Caco-2 (cell line): Measurements from ENCODE around the gene ASB16. TPM values are rescaled to one million over a fixed set of nuclear protein-coding genes. Genes with fewer than 3 reads are reported as not detected.
A peak's percentile ranks its signal among the peaks of the same experiment; 100 is the strongest.

Experiments
- BruUV-seq: library from RNA; stranded (reverse); fragments of 400-500 nt; replicated peaks from 2 replicates; lab custom pipeline; 2021; lab: Mats Ljungman, UMichigan
- CTCF ChIA-PET: fragments of 300-600 bp; sonication (Branson Sonifier 250); formaldehyde crosslinking; loops from one replicate; lab custom pipeline; 2022; ENCODE audit warnings: antibody characterized with exemption; lab: Charles Lee
- POLR2A ChIA-PET: fragments of 300-600 bp; sonication (Branson Sonifier 250); formaldehyde crosslinking; loops from one replicate; lab custom pipeline; 2022; ENCODE audit warnings: antibody characterized with exemption; lab: Charles Lee
- DNase-seq, 2 experiments: peaks; one replicate each; pipeline versions ENCODE4 v3.0.0 to v3.0.0-alpha.2; 2020 to 2022
- H3K27me3 ChIP-seq: replicated peaks from 2 replicates; pipeline ENCODE4 v1.6.0; 2011; ENCODE audit warnings: low read length; ENCODE audit not compliant: control insufficient read depth, insufficient read depth
- H3K36me3 ChIP-seq: 2 replicates; pipeline ENCODE4 v1.5.1; 2011; ENCODE audit warnings: low read length; ENCODE audit not compliant: control insufficient read depth, insufficient read depth
- H3K4me1 ChIP-seq: fragments of 250-450 bp; sonication (Bioruptor Pico); 2 replicates; pipeline ENCODE4 v1.5.1; 2020; ENCODE audit warnings: mild to moderate bottlenecking
- H3K4me3 ChIP-seq: 2 replicates; pipeline ENCODE4 v1.5.1; 2011; ENCODE audit warnings: low read depth, mild to moderate bottlenecking, control low read depth, low read length
- H3K9me3 ChIP-seq: fragments of 250-450 bp; sonication (Bioruptor Pico); 2 replicates; pipeline ENCODE4 v1.5.1; 2020; ENCODE audit warnings: mild to moderate bottlenecking, moderate library complexity
- H3K27ac Mint-ChIP-seq: one replicate; pipeline ENCODE4 v1.8.0; 2022; ENCODE audit warnings: mixed read lengths; ENCODE audit not compliant: unreplicated experiment
- H3K27me3 Mint-ChIP-seq: one replicate; pipeline ENCODE4 v1.8.0; 2022; ENCODE audit warnings: mixed read lengths; ENCODE audit not compliant: insufficient read depth, unreplicated experiment
- H3K36me3 Mint-ChIP-seq: one replicate; pipeline ENCODE4 v1.8.0; 2022; ENCODE audit warnings: mild to moderate bottlenecking, mixed read lengths; ENCODE audit not compliant: insufficient read depth, unreplicated experiment
- H3K4me1 Mint-ChIP-seq: one replicate; pipeline ENCODE4 v1.8.0; 2022; ENCODE audit warnings: low read depth, mixed read lengths; ENCODE audit not compliant: unreplicated experiment
- H3K4me3 Mint-ChIP-seq: one replicate; pipeline ENCODE4 v1.8.0; 2022; ENCODE audit warnings: mild to moderate bottlenecking, moderate library complexity, mixed read lengths; ENCODE audit not compliant: unreplicated experiment
- H3K9me3 Mint-ChIP-seq: one replicate; pipeline ENCODE4 v1.8.0; 2022; ENCODE audit warnings: mixed read lengths; ENCODE audit not compliant: unreplicated experiment
- intact Hi-C: fragments of 100-400 bp; cut with micrococcal nuclease; formaldehyde crosslinking; loops from one replicate; pipeline ENCODE4 v1.10.0; 2022; ENCODE audit not compliant: unreplicated experiment
- total RNA-seq: library from RNA; stranded (reverse); gene quantifications from 2 replicates; pipeline ENCODE4 v1.2.3, GENCODE V29; 2022
- TF ChIP-seq, protein P1 (sequence below), 2 experiments: fragments of 200-600 bp in 1 of 2; IDR thresholded peaks; 1 replicate in 1 of 2; 2 replicates in 1 of 2; pipeline versions ENCODE4 v1.5.1 to v1.8.0; 2011 to 2022; ENCODE audit warnings: antibody characterized with exemption in 1 of 2, control low read depth in 1 of 2, inconsistent platforms in 1 of 2, low read depth in 1 of 2, low read length in 1 of 2, mild to moderate bottlenecking in 1 of 2, moderate library complexity in 1 of 2; ENCODE audit not compliant: insufficient read depth in 1 of 2, severe bottlenecking in 1 of 2, unreplicated experiment in 1 of 2

The ASB16 gene
- total RNA-seq, 1 experiment from 2014 or later = not detected

DNA sequence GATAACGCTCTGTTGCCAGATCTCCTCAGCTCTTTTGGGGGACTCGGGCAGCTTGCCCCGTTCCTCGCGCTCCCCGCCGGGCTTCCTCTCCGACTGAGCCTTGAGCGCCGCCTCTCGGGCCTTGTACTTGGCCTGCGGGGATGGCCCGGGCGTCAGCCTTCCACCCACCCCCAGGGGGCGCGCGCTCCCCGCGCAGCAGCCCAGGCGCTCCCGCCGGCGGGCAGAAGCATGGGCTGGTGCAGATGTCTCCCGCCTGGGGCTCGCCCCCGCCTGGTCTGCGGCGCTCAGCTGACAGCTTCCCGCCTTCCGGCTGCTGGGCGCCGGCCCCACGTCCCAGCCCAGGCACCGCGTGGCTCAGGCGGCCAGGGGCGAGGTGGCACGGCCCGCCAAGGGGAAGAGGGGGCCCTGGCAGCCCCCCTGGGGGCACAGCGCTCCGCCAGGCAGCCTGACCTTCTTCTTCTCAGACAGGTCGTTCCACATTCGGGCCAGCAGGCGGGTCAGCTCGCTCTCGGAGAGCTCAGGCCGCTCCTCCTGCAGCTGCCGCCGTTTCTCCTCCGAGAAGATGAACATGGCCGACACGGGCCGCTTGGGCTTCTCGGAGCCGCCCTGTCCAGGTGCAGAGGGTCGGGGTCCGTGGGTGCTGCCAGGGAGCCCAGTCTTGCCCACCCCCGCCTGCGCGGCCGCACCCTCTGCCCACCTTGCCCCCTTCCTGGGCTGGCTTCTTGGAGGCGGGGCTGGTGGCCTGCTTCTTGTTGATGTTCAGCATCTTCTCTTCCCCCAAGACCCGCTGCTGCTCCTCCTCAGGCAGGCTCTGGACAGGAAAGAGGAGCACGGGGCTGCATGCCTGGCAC is 40.1 kb downstream of the ASB16 start:
- Mint-ChIP-seq H3K36me3 (peaks cover 73% of the 10 kb centered on the region), H3K9me3 (no peaks in the 10 kb centered on the region), H3K27me3 (no peaks in the 10 kb centered on the region), H3K27ac (no peak overlapping the region), H3K4me3 (no peak overlapping the region), H3K4me1 (no peaks in the 10 kb centered on the region)
- TF ChIP-seq, protein P1, sequence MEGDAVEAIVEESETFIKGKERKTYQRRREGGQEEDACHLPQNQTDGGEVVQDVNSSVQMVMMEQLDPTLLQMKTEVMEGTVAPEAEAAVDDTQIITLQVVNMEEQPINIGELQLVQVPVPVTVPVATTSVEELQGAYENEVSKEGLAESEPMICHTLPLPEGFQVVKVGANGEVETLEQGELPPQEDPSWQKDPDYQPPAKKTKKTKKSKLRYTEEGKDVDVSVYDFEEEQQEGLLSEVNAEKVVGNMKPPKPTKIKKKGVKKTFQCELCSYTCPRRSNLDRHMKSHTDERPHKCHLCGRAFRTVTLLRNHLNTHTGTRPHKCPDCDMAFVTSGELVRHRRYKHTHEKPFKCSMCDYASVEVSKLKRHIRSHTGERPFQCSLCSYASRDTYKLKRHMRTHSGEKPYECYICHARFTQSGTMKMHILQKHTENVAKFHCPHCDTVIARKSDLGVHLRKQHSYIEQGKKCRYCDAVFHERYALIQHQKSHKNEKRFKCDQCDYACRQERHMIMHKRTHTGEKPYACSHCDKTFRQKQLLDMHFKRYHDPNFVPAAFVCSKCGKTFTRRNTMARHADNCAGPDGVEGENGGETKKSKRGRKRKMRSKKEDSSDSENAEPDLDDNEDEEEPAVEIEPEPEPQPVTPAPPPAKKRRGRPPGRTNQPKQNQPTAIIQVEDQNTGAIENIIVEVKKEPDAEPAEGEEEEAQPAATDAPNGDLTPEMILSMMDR (IDR thresholded peaks at IDR 0.05; ENCODE audit: insufficient read depth in 1 of 2, low read depth in 1 of 2, low read length in 1 of 2, severe bottlenecking in 1 of 2, unreplicated experiment in 1 of 2) = peak; percentile 18 to 67
- Histone ChIP-seq H3K9me3 (no peaks in the 10 kb centered on the region), H3K4me1 (no peaks in the 10 kb centered on the region), H3K27me3 (no peaks in the 10 kb centered on the region), H3K4me3 (no peak overlapping the region), H3K36me3 (peaks cover 9% of the 10 kb centered on the region)
- ChIA-PET POLR2A (interaction anchor here (0.6 kb wide), 1 partner anchor 8 kb away, joined by 9 read pairs; no protein-coding TSS in a partner anchor), CTCF (interaction anchor here (1.2 kb wide), 2 partner anchors 9 to 11 kb away, joined by 3 to 7 read pairs; no protein-coding TSS in a partner anchor)
- no TSS peak for BruUV-seq
- intact Hi-C loops = no loop called here
- peak in 1 of 2 experiments; percentile 62 for DNase-seq

DNA sequence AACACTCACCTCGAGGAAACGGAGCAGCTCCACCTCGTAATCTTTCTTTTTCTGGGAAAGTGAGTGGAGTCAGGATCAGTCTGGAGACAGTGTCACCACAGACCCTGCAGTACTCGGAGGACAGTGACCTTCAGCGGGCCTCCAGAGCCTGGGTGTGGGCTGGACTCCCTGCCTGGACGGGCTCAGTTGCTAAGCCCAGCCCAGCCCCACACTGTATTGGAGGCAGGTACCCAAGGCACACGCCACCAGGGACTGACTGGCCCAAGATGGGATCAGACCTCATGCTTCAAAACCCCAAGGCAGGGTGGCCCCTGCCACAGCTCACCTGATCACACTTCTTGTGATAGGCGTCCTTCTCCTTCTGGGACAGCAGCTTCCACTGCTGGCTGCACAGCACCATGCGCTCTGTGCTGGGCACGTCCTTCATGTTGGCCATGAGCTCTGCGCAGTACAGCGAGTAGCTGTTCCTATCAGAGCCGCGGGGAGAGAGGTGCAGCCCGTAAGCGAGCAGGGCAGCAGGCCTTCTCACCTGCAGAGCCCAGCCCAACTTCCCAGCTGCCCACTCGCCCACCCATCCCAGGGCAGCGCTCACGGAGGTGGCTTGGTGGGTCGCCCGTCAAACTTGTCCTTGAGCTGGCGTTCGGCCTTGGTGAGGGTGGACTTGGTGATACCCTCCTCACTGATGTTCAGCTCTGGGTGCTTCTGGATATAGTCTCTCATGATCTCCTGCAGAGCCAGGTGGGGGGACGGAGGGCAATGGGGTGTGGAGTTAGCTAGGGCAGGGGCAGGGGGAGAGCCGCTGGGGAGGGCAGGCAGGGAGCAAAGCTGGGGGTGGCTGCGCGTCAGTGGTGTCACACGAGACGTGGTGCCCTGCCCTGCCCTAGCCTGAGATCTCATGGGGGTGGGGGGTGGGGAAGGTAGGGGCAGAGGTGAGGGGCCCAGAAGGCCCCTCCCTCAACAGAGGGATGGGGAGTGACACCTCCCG is 41.1 kb downstream of the ASB16 start:
- DNase-seq = no peak
- ChIA-PET CTCF (no interaction called here), POLR2A (no interaction called here)
- Histone ChIP-seq H3K4me1 (no peaks in the 10 kb centered on the region), H3K4me3 (no peak overlapping the region), H3K27me3 (no peaks in the 10 kb centered on the region), H3K36me3 (peaks cover 13% of the 10 kb centered on the region), H3K9me3 (no peaks in the 10 kb centered on the region)
- Mint-ChIP-seq H3K4me3 (no peak overlapping the region), H3K27ac (no peak overlapping the region), H3K4me1 (no peaks in the 10 kb centered on the region), H3K9me3 (no peaks in the 10 kb centered on the region), H3K27me3 (no peaks in the 10 kb centered on the region), H3K36me3 (peaks cover 83% of the 10 kb centered on the region)
- intact Hi-C loops = no loop called here
- no TSS peak for BruUV-seq
- TF ChIP-seq, protein P1 (IDR thresholded peaks at IDR 0.05; ENCODE audit: insufficient read depth in 1 of 2, low read depth in 1 of 2, low read length in 1 of 2, severe bottlenecking in 1 of 2, unreplicated experiment in 1 of 2) = no peak
